Neutrophil (primary cell): ENCODE measurements around the gene PLEKHM3.

ENCODE experiments used
- H3K27ac ChIP-seq: fragments of 200-600 bp; sonication (generic); 2 replicates; pipeline ENCODE4 v1.5.1; 2016; ENCODE audit warnings: mild to moderate bottlenecking, moderate library complexity
- H3K27me3 ChIP-seq: fragments of 200-600 bp; sonication (generic); 2 replicates; pipeline ENCODE4 v1.6.0; 2016; ENCODE audit warnings: mild to moderate bottlenecking
- H3K36me3 ChIP-seq: fragments of 200-600 bp; sonication (generic); 2 replicates; pipeline ENCODE4 v1.5.1; 2017
- H3K4me1 ChIP-seq, 2 experiments: fragments of 200-600 bp in 1 of 2; sonication (generic) in 1 of 2; 1 replicate in 1 of 2; 2 replicates in 1 of 2; pipeline versions ENCODE4 v1.5.1 to v1.6.1; 2013 to 2016; ENCODE audit warnings: low read depth in 1 of 2, low read length in 1 of 2, mild to moderate bottlenecking in 1 of 2, moderate library complexity in 1 of 2; ENCODE audit not compliant: control insufficient read depth in 1 of 2, insufficient read depth in 1 of 2
- H3K4me3 ChIP-seq, 2 experiments: fragments of 200-600 bp in 1 of 2; sonication (generic) in 1 of 2; 1 replicate in 1 of 2; 2 replicates in 1 of 2; pipeline ENCODE4 v1.5.1; 2013 to 2016; ENCODE audit warnings: low read depth in 1 of 2, low read length in 1 of 2, mild to moderate bottlenecking in 1 of 2, moderate library complexity in 1 of 2
- H3K9me3 ChIP-seq: fragments of 200-600 bp; sonication (generic); 2 replicates; pipeline ENCODE4 v1.5.1; 2016
- CTCF ChIP-seq: fragments of 200-600 bp; sonication (generic); IDR thresholded peaks from 2 replicates; pipeline ENCODE4 v1.5.1; 2016; ENCODE audit warnings: antibody characterized with exemption

Gene PLEKHM3

GRCh38 chr2:208010506-208010905 is 14.8 kb downstream of the PLEKHM3 start:
- Histone ChIP-seq H3K4me1 (peaks cover 29 to 33% of the 10 kb centered on the region in 2 experiments), H3K36me3 (no peaks in the 10 kb centered on the region), H3K4me3 (no peak overlapping the region), H3K9me3 (no peaks in the 10 kb centered on the region), H3K27me3 (no peaks in the 10 kb centered on the region), H3K27ac (peak overlapping the region; percentile 76)
- TF ChIP-seq CTCF: no peak

- H3K27ac ChIP-seq: no peak overlapping the region
- no peaks in the 10 kb centered on the region for H3K9me3 ChIP-seq
- TF ChIP-seq CTCF: no peak
- H3K27me3 ChIP-seq: no peaks in the 10 kb centered on the region
- H3K4me1 ChIP-seq: peaks cover 15 to 22% of the 10 kb centered on the region in 2 experiments
- no peak overlapping the region for H3K4me3 ChIP-seq
- peaks cover under 1% of the 10 kb centered on the region for H3K36me3 ChIP-seq
Observed at GRCh38 chr2:208006833-208007232, 18.5 kb downstream of the PLEKHM3 start.

GRCh38 chr2:208006337-208006736 is 19.0 kb downstream of the PLEKHM3 start:
- H3K27ac ChIP-seq: no peak overlapping the region
- TF ChIP-seq CTCF: no peak
- no peak overlapping the region for H3K4me3 ChIP-seq
- H3K27me3 ChIP-seq: no peaks in the 10 kb centered on the region
- peaks cover 14 to 20% of the 10 kb centered on the region in 2 experiments for H3K4me1 ChIP-seq
- no peaks in the 10 kb centered on the region for H3K9me3 ChIP-seq
- H3K36me3 ChIP-seq: peaks cover 6% of the 10 kb centered on the region

- Histone ChIP-seq H3K9me3 (no peaks in the 10 kb centered on the region), H3K36me3 (peaks cover 27% of the 10 kb centered on the region), H3K27ac (no peak overlapping the region), H3K4me3 (no peak overlapping the region), H3K27me3 (no peaks in the 10 kb centered on the region), H3K4me1 (peaks cover 9 to 11% of the 10 kb centered on the region in 2 experiments)
- TF ChIP-seq CTCF: no peak
Observed at GRCh38 chr2:208001924-208002323, 23.4 kb downstream of the PLEKHM3 start.

GRCh38 chr2:208000701-208001395 is 24.5 kb downstream of the PLEKHM3 start:
- Histone ChIP-seq H3K4me3 (no peak overlapping the region), H3K4me1 (peaks cover 12 to 16% of the 10 kb centered on the region in 2 experiments), H3K36me3 (peaks cover 27% of the 10 kb centered on the region), H3K27me3 (no peaks in the 10 kb centered on the region), H3K9me3 (no peaks in the 10 kb centered on the region), H3K27ac (no peak overlapping the region)
- TF ChIP-seq CTCF: no peak
